HuH-7 (cell line): ENCODE results near the gene ACP2.

ENCODE experiments used
- DNase-seq: peaks from one replicate; pipeline ENCODE4 v3.0.0; 2011; ENCODE audit warnings: low spot score

Gene ACP2

DNA sequence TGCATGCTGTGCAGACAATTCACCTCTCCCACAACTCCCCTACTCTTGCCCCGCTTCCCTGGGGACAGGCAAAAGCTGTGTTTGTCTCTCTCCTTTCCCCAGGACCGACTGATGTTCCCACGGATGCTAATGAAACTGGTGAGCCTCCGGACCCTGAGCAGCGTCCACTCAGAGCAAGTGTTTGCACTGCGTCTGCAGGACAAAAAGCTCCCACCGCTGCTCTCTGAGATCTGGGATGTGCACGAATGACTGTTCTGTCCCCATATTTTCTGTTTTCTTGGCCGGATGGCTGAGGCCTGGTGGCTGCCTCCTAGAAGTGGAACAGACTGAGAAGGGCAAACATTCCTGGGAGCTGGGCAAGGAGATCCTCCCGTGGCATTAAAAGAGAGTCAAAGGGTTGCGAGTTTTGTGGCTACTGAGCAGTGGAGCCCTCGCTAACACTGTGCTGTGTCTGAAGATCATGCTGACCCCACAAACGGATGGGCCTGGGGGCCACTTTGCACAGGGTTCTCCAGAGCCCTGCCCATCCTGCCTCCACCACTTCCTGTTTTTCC lies 19.9 kb upstream of the ACP2 start:
- no peak for DNase-seq

GRCh38 chr11:47267876-47268275 lies 19.3 kb upstream of the ACP2 start:
- DNase-seq = no peak

GRCh38 chr11:47264521-47264920 lies 15.9 kb upstream of the ACP2 start:
- no peak for DNase-seq

DNA sequence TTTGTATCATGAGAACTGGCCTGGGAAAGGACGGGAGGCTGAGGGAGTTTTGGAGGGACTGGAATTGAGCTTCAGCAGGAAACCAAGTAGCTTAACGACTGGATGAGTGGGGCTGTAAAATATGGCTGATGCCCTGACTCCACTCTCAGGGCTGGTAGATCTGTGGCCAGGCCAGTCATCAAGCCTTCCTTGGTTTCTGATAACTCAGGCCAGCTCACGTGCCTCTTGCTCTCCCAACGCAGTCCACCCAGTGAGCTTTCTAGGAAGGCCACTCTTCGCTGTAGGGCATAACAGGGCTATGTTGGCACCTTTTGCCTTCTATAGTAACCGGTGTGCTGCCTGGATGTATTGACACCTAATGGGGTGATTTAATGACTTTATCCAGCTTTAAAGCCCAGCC lies 15.5 kb upstream of the ACP2 start:
- no peak for DNase-seq

GRCh38 chr11:47261291-47261800 lies 12.7 kb upstream of the ACP2 start:
- DNase-seq = no peak

GRCh38 chr11:47260366-47260765 lies 11.8 kb upstream of the ACP2 start:
- no peak for DNase-seq

- peak; percentile 72 for DNase-seq
These were observed 10.8 kb upstream of the ACP2 start for GRCh38 chr11:47259232-47259977.

GRCh38 chr11:47258317-47258902 lies 9.8 kb upstream of the ACP2 start:
- DNase-seq = no peak

DNA sequence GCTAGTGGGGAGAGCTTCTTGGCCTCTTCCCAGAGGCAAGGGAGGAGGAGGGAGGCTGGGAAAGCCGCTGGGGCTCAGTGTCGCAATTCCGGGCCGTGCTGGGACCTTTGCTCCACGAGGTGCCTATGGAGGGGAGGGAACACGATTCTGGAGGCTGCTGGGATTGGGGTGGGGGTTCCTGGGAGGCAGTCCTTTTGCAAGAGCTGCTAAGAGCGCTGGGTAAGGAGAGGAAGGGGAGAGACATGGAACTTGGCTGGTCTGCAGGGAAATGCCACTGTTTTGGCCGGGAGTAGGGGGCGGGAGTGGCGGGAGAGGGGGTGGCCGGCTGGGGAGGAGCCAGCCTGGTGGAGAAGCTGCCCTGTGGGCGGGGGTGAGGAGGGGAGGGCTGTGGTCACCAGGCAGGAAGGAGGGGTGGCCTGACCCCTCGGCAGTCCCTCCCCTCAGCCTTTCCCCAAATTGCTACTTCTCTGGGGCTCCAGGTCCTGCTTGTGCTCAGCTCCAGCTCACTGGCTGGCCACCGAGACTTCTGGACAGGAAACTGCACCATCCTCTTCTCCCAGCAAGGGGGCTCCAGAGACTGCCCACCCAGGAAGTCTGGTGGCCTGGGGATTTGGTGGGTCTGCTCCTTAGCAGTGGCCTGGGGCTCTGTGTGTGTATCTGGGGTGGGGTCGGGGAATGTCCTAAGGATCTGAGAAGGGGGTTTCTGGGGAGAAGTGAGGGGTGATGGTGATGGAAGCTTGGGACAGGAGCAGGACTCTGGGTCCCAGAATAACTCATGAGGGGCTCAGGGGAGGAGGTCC lies 9.1 kb upstream of the ACP2 start, which contains the start of gene NR1H3:
Gene NR1H3, plus strand, starts transcription at position 480 of the 800 bp plus-strand sequence. CDS start 1,221 bp downstream, outside the sequence.
- DNase-seq = peak; percentile 82

GRCh38 chr11:47257177-47257516 lies 8.5 kb upstream of the ACP2 start:
- no peak for DNase-seq

DNA sequence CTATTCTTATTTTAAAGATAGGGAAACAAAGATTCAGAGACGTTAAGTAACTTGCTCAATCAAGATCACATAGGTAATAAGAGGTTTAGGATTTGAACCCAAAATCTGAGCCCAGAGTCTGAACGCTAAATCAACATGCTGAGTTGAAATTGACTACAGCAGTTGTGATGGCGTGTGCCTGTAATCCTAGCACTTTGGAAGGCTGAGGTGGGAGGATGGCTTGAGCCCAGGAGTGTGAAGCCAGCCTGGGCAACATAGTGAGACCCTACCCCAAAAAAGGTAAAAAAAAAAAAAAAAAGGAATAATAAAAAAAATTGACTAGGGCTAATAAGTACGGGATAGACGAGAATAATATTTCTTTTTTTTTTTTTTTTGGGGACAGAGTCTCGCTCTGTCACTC lies 7.8 kb upstream of the ACP2 start:
- no peak for DNase-seq

DNA sequence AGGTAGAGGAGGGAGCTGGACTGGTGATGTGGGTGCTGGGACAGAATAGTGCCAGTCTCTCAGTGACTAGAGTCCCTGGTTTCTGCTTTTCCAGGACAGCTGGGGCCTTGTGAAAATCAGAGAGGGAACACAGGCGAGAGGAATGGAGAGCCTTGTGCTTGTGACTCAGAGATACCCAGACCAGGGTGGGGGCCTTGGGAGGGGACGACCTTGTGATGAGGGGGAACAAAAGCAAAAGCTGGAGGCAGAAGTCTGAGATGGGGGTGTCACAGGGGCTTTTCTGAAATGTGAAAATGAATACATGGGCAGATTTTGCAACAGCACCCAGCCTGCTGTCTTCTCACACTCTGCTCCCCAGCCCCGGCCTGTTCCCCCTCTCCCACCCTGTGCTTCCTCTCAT lies 5.8 kb upstream of the ACP2 start:
- DNase-seq = no peak

DNA sequence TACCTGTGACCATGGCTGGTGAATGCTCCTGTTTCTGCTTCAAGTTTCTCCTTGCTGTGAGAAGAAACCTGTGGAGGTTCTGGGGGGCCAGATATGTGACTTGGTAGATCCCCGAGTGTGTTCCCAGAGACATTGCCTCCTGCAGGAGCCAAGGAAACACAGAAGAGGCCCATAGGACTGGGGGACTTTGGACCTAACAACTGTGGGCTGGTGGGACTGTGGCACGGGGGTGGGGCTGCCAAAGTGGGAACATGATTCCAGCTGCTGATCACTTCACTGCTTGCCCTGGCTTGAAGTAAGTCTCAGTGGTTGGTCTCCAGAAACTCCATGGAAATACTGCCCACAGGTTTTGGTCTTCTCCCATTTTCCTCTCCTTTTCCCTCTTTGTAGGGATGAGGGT lies 5.0 kb upstream of the ACP2 start:
- peak; percentile 64 for DNase-seq

GRCh38 chr11:47251751-47252150 lies 3.1 kb upstream of the ACP2 start:
- no peak for DNase-seq

DNA sequence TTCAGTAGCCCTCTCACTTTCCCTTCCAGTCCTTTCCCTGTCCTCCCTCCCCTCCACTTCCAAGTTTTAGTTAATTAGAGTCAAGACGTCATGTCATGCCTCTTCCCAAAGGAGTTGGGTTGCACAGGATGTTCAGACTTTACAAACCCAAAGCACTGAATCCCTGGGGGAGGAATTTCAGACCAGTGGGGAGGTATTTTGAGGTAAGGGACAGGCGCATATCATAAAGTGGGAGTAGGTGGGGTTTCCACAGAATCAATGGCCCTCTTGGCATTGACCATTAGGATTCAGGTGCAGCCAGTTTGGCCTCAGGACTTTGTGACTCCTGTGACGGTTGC lies 733 bp upstream of the ACP2 start:
- DNase-seq = no peak

GRCh38 chr11:47248304-47248663 lies 330 bp downstream of the ACP2 start:
- DNase-seq = peak; percentile 47

GRCh38 chr11:47247502-47247901 lies 1.1 kb downstream of the ACP2 start:
- DNase-seq = no peak

GRCh38 chr11:47245611-47246357 lies 2.8 kb downstream of the ACP2 start:
- DNase-seq = no peak

GRCh38 chr11:47244448-47245350 lies 3.9 kb downstream of the ACP2 start:
- no peak for DNase-seq

DNA sequence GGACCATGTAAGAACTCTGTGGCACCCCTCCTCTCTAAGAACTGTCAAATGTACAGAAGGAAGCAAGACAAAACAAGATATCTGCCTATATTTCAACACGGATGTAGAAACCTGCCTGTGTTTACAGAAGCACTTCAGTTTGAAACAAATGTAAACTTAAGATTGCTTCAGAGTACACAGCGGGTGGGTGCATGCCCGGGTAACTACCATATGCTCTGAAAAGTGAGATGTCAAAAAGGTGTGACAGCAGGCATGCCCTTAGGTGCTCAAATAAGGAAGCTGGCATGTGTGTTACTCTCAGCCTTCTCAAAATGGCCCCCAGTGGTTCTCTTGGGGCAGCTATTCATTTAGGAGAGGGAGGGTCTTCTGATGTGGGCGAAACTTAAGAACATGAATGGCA lies 5.2 kb downstream of the ACP2 start:
- no peak for DNase-seq

DNA sequence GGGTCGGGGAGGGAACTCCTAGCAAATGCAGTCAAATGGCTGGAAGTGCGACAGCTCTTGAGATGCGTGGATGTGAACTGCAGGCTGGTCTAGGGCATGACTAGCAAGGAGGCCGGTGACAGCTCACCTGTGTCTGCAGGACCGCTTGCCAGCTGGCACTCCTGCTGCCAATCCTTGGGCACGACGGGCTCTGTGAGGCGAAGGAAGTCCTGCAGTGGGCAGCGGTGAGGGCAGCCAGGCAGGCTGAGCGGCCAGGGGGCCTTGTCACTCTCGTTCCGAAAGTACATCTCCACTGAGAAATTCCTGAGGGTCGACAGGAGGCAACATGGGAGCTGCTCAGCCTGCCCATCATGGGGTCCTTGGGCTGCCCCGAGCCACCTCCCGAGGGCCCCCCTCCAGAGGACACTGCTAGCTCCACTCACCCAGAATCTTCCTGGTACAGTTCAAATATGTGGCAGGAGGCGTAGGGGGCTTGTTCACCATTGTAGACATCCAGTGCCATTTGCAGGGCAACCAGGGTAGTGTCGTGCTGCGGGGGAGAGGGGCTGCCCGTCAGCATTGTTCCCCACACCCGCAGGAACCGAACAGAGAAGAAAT lies 5.9 kb downstream of the ACP2 start:
- no peak for DNase-seq
